HEK293 (cell line): ENCODE data around the gene ATG10.

ENCODE experiments used
- HOXC10 ChIP-seq: sonication (generic); formaldehyde crosslinking; IDR thresholded peaks from 2 replicates; pipeline ENCODE4 v1.8.1; 2023; ENCODE audit warnings: mild to moderate bottlenecking, missing genetic modification reagents
- IKZF3 ChIP-seq: fragments of 450-650 bp; IDR thresholded peaks from 2 replicates; pipeline ENCODE4 v1.5.0; 2018; ENCODE audit warnings: missing biosample characterization, mild to moderate bottlenecking, missing genetic modification characterization, moderate library complexity
- KLF10 ChIP-seq: fragments of 450-650 bp; IDR thresholded peaks from 2 replicates; pipeline ENCODE4 v1.5.1; 2018; ENCODE audit warnings: missing biosample characterization, mild to moderate bottlenecking, missing genetic modification characterization
- KLF7 ChIP-seq: fragments of 450-650 bp; formaldehyde crosslinking; IDR thresholded peaks from 2 replicates; pipeline ENCODE4 v1.5.1; 2016; ENCODE audit warnings: missing biosample characterization, missing genetic modification characterization, borderline replicate concordance
- KLF9 ChIP-seq: fragments of 450-650 bp; formaldehyde crosslinking; IDR thresholded peaks from 2 replicates; pipeline ENCODE4 v1.5.1; 2016; ENCODE audit warnings: missing biosample characterization, missing genetic modification characterization, low read depth
- PRDM4 ChIP-seq: fragments of 450-650 bp; formaldehyde crosslinking; IDR thresholded peaks from 2 replicates; pipeline ENCODE4 v1.5.1; 2017; ENCODE audit warnings: missing biosample characterization, missing genetic modification characterization
- SP7 ChIP-seq: fragments of 450-650 bp; formaldehyde crosslinking; IDR thresholded peaks from 2 replicates; pipeline ENCODE4 v1.5.1; 2016; ENCODE audit warnings: missing biosample characterization, missing genetic modification characterization
- YY1 ChIP-seq: fragments of 450-650 bp; formaldehyde crosslinking; IDR thresholded peaks from 2 replicates; pipeline ENCODE4 v1.5.1; 2018; ENCODE audit warnings: missing biosample characterization, missing genetic modification characterization
- ZBTB17 ChIP-seq: fragments of 450-650 bp; formaldehyde crosslinking; IDR thresholded peaks from 2 replicates; pipeline ENCODE4 v1.5.1; 2016; ENCODE audit warnings: missing biosample characterization, missing genetic modification characterization
- ZBTB48 ChIP-seq: fragments of 450-650 bp; formaldehyde crosslinking; IDR thresholded peaks from 2 replicates; pipeline ENCODE4 v1.5.1; 2016; ENCODE audit warnings: missing biosample characterization, missing genetic modification characterization
- ZFHX2 ChIP-seq: fragments of 450-650 bp; formaldehyde crosslinking; conservative IDR thresholded peaks from 2 replicates; pipeline ENCODE4 v1.5.1; 2016; ENCODE audit warnings: missing biosample characterization, missing genetic modification characterization
- ZFP37 ChIP-seq: fragments of 450-650 bp; formaldehyde crosslinking; IDR thresholded peaks from 2 replicates; pipeline ENCODE4 v1.5.1; 2016; ENCODE audit warnings: missing biosample characterization, missing genetic modification characterization
- ZNF114 ChIP-seq: fragments of 450-650 bp; formaldehyde crosslinking; IDR thresholded peaks from 2 replicates; pipeline ENCODE4 v1.5.0; 2017; ENCODE audit warnings: missing biosample characterization, missing genetic modification characterization
- ZNF2 ChIP-seq: fragments of 450-650 bp; formaldehyde crosslinking; IDR thresholded peaks from 2 replicates; pipeline ENCODE4 v1.5.1; 2016; ENCODE audit warnings: missing biosample characterization, missing genetic modification characterization
- ZNF221 ChIP-seq: fragments of 450-650 bp; formaldehyde crosslinking; IDR thresholded peaks from 2 replicates; pipeline ENCODE4 v1.5.1; 2017; ENCODE audit warnings: missing biosample characterization, missing genetic modification characterization, borderline replicate concordance
- ZNF354C ChIP-seq: fragments of 450-650 bp; formaldehyde crosslinking; IDR thresholded peaks from 2 replicates; pipeline ENCODE4 v1.5.1; 2016; ENCODE audit warnings: missing biosample characterization, missing genetic modification characterization, low read depth, borderline replicate concordance
- ZNF366 ChIP-seq: fragments of 450-650 bp; formaldehyde crosslinking; conservative IDR thresholded peaks from 2 replicates; pipeline ENCODE4 v1.5.1; 2016; ENCODE audit warnings: missing biosample characterization, missing genetic modification characterization
- ZNF394 ChIP-seq: fragments of 450-650 bp; formaldehyde crosslinking; IDR thresholded peaks from 2 replicates; pipeline ENCODE4 v1.5.1; 2016; ENCODE audit warnings: missing biosample characterization, missing genetic modification characterization, mild to moderate bottlenecking, moderate library complexity, borderline replicate concordance
- ZNF488 ChIP-seq: fragments of 450-650 bp; formaldehyde crosslinking; IDR thresholded peaks from 2 replicates; pipeline ENCODE4 v1.5.1; 2016; ENCODE audit warnings: missing biosample characterization, missing genetic modification characterization
- ZNF529 ChIP-seq: fragments of 450-650 bp; formaldehyde crosslinking; IDR thresholded peaks from 2 replicates; pipeline ENCODE4 v1.5.1; 2017; ENCODE audit warnings: missing genetic modification characterization, missing biosample characterization; ENCODE audit not compliant: insufficient replicate concordance
- ZNF558 ChIP-seq: fragments of 450-650 bp; formaldehyde crosslinking; IDR thresholded peaks from 2 replicates; pipeline ENCODE4 v1.5.1; 2016; ENCODE audit warnings: missing biosample characterization, missing genetic modification characterization
- ZNF561 ChIP-seq: fragments of 450-650 bp; IDR thresholded peaks from 2 replicates; pipeline ENCODE4 v1.5.1; 2018; ENCODE audit warnings: missing biosample characterization, missing genetic modification characterization, borderline replicate concordance
- ZNF600 ChIP-seq: fragments of 450-650 bp; formaldehyde crosslinking; IDR thresholded peaks from 2 replicates; pipeline ENCODE4 v1.5.1; 2016; ENCODE audit warnings: missing biosample characterization, missing genetic modification characterization
- ZNF629 ChIP-seq: fragments of 450-650 bp; formaldehyde crosslinking; IDR thresholded peaks from 2 replicates; pipeline ENCODE4 v1.5.1; 2017; ENCODE audit warnings: missing biosample characterization, missing genetic modification characterization
- ZNF701 ChIP-seq: fragments of 450-650 bp; formaldehyde crosslinking; IDR thresholded peaks from 2 replicates; pipeline ENCODE4 v1.5.1; 2016; ENCODE audit warnings: missing biosample characterization, missing genetic modification characterization
- ZNF785 ChIP-seq: fragments of 450-650 bp; formaldehyde crosslinking; IDR thresholded peaks from 2 replicates; pipeline ENCODE4 v1.5.1; 2016; ENCODE audit warnings: missing biosample characterization, missing genetic modification characterization
- ZSCAN4 ChIP-seq: fragments of 450-650 bp; formaldehyde crosslinking; IDR thresholded peaks from 2 replicates; pipeline ENCODE4 v1.5.1; 2017; ENCODE audit warnings: missing biosample characterization, missing genetic modification characterization
- TF ChIP-seq, protein P1 (sequence below): fragments of 450-650 bp; formaldehyde crosslinking; IDR thresholded peaks from 2 replicates; pipeline ENCODE4 v1.5.1; 2016; ENCODE audit warnings: missing biosample characterization, missing genetic modification characterization
- TF ChIP-seq, protein P2 (sequence below): fragments of 450-650 bp; formaldehyde crosslinking; IDR thresholded peaks from 2 replicates; pipeline ENCODE4 v1.5.1; 2016; ENCODE audit warnings: missing biosample characterization, missing genetic modification characterization, borderline replicate concordance
- TF ChIP-seq, protein P3 (sequence below): IDR thresholded peaks from 2 replicates; pipeline ENCODE4 v1.6.1; 2011; ENCODE audit warnings: mild to moderate bottlenecking, low read depth, low read length, borderline replicate concordance

The ATG10 gene

GRCh38 chr5:82165740-82166530, 194.1 kb downstream of the ATG10 start (continued):
- TF ChIP-seq, protein P1, sequence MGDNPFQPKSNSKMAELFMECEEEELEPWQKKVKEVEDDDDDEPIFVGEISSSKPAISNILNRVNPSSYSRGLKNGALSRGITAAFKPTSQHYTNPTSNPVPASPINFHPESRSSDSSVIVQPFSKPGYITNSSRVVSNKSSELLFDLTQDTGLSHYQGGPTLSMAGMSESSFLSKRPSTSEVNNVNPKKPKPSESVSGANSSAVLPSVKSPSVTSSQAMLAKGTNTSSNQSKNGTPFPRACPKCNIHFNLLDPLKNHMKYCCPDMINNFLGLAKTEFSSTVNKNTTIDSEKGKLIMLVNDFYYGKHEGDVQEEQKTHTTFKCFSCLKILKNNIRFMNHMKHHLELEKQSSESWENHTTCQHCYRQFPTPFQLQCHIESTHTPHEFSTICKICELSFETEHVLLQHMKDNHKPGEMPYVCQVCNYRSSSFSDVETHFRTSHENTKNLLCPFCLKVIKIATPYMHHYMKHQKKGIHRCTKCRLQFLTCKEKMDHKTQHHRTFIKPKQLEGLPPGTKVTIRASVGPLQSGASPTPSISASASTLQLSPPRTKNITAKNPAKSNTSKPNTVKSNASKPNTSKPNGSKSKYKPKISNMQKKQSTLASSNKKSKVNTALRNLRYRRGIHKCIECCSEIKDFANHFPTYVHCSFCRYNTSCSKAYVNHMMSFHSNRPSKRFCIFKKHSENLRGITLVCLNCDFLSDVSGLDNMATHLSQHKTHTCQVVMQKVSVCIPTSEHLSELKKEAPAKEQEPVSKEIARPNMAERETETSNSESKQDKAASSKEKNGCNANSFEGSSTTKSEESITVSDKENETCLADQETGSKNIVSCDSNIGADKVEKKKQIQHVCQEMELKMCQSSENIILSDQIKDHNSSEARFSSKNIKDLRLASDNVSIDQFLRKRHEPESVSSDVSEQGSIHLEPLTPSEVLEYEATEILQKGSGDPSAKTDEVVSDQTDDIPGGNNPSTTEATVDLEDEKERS (tag by site-specific recombination): no peak
- TF ChIP-seq ZNF354C (tag by site-specific recombination) (no peak), ZNF785 (no peak), SP7 (tag by site-specific recombination) (peak; percentile 55; the same call in 1 of the 2 replicates), YY1 (tag by site-specific recombination) (no peak), ZBTB17 (peak; percentile 49), ZNF2 (tag by site-specific recombination) (peak; percentile 87), ZSCAN4 (tag by site-specific recombination) (no peak), ZNF701 (no peak), KLF9 (tag by site-specific recombination) (no peak), ZNF558 (tag by site-specific recombination) (0 out of 2 replicates have a peak, but pooled peaks have one; percentile 18), ZBTB48 (tag by site-specific recombination) (no peak), ZNF394 (tag by site-specific recombination) (no peak), ZNF366 (peak; percentile 61), ZFP37 (no peak), ZNF600 (tag by site-specific recombination) (peak; percentile 49), ZNF114 (tag by site-specific recombination) (no peak), PRDM4 (tag by site-specific recombination) (peak; percentile 52; the same call in 1 of the 2 replicates), ZNF629 (tag by site-specific recombination) (peak; percentile 83), ZNF221 (no peak), KLF7 (tag by site-specific recombination) (no peak), HOXC10 (CRISPR knock-in tag) (no peak), ZNF488 (tag by site-specific recombination) (no peak), ZNF529 (tag by site-specific recombination) (no peak), ZFHX2 (tag by site-specific recombination) (no peak), ZNF561 (0 out of 2 replicates have a peak, but pooled peaks have one; percentile 50), KLF10 (tag by site-specific recombination) (0 out of 2 replicates have a peak, but pooled peaks have one; percentile 21), IKZF3 (tag by site-specific recombination) (peak; percentile 63; the same call in 1 of the 2 replicates)
- TF ChIP-seq, protein P2, sequence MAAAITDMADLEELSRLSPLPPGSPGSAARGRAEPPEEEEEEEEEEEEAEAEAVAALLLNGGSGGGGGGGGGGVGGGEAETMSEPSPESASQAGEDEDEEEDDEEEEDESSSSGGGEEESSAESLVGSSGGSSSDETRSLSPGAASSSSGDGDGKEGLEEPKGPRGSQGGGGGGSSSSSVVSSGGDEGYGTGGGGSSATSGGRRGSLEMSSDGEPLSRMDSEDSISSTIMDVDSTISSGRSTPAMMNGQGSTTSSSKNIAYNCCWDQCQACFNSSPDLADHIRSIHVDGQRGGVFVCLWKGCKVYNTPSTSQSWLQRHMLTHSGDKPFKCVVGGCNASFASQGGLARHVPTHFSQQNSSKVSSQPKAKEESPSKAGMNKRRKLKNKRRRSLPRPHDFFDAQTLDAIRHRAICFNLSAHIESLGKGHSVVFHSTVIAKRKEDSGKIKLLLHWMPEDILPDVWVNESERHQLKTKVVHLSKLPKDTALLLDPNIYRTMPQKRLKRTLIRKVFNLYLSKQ (tag by site-specific recombination): no peak
- TF ChIP-seq, protein P3, sequence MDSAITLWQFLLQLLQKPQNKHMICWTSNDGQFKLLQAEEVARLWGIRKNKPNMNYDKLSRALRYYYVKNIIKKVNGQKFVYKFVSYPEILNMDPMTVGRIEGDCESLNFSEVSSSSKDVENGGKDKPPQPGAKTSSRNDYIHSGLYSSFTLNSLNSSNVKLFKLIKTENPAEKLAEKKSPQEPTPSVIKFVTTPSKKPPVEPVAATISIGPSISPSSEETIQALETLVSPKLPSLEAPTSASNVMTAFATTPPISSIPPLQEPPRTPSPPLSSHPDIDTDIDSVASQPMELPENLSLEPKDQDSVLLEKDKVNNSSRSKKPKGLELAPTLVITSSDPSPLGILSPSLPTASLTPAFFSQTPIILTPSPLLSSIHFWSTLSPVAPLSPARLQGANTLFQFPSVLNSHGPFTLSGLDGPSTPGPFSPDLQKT: no peak
